MG63 (cell line): Measurements from ENCODE around the gene DUSP22. TPM values are rescaled to one million over a fixed set of nuclear protein-coding genes. Genes with fewer than 3 reads are reported as not detected.
A peak's percentile ranks its signal among the peaks of the same experiment; 100 is the strongest.

Experiments used
- DNase-seq: peaks from one replicate; pipeline ENCODE4 v3.0.0-alpha.2; 2020
- H3K27me3 ChIP-seq: fragments of 250-450 bp; sonication (Bioruptor Pico); 2 replicates; pipeline ENCODE4 v1.5.1; 2020; ENCODE audit warnings: mild to moderate bottlenecking, moderate library complexity
- H3K36me3 ChIP-seq: fragments of 250-450 bp; sonication (Bioruptor Pico); 2 replicates; pipeline ENCODE4 v1.5.1; 2020; ENCODE audit warnings: mild to moderate bottlenecking, moderate library complexity
- H3K4me3 ChIP-seq: fragments of 250-450 bp; sonication (Bioruptor Pico); 2 replicates; pipeline ENCODE4 v1.5.1; 2020; ENCODE audit warnings: mild to moderate bottlenecking, moderate library complexity
- H3K9me3 ChIP-seq: fragments of 250-450 bp; sonication (Bioruptor Pico); 2 replicates; pipeline ENCODE4 v1.5.1; 2020; ENCODE audit warnings: mild to moderate bottlenecking, moderate library complexity
- total RNA-seq: library from RNA; depleted of rRNA; stranded (reverse); fragments of >200 nt; shearing (Covaris generic); gene quantifications from 2 replicates; pipeline ENCODE4 v1.2.3, GENCODE V29; 2014; ENCODE audit warnings: low replicate concordance

The DUSP22 gene
- total RNA-seq, 1 experiment from 2014 or later = 4.5 TPM

DNA sequence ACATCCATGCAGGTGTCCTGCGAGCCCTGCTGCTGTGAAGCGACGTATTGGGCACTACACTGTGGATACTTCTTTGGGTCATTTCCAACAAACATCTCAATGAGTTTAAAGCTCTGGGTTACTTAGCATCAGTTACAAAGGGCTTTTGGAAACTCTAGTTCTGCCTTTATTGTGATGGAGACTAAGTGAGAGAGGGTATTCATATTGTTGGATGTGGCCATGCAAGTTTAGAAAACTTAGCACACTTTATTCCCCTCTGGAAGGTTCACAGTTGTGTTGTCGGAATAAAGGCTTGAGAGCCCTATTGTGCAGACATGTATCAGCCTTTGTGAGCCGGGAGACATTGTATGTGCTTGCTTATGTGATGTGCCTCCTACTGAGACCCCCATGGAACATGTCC lies 22.1 kb downstream of the DUSP22 start:
- H3K36me3 ChIP-seq = no peaks in the 10 kb centered on the region
- H3K4me3 ChIP-seq = no peak overlapping the region
- DNase-seq = no peak
- H3K9me3 ChIP-seq = no peaks in the 10 kb centered on the region
- H3K27me3 ChIP-seq = no peaks in the 10 kb centered on the region

DNA sequence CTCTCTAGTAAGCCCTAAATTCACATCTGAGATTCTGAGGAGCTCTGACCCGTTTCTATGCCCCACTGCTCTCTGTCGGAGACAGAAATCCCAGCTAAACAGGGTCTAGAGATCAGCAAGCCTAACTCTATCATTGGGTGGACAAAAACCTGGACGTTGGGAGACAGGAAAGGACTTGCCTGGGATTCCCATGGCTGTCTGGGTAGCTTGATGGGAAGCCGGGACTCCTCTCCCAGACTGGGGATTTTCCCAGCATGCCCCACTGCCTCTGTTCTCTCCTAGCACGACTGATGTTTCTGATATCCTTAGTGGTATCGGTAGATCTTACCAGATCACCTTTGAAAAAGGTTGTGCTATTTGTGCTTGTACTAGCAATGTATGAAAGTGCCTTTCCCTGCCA lies 22.9 kb downstream of the DUSP22 start:
- DNase-seq = no peak
- no peaks in the 10 kb centered on the region for H3K36me3 ChIP-seq
- H3K4me3 ChIP-seq = no peak overlapping the region
- H3K9me3 ChIP-seq = no peaks in the 10 kb centered on the region
- H3K27me3 ChIP-seq = no peaks in the 10 kb centered on the region

DNA sequence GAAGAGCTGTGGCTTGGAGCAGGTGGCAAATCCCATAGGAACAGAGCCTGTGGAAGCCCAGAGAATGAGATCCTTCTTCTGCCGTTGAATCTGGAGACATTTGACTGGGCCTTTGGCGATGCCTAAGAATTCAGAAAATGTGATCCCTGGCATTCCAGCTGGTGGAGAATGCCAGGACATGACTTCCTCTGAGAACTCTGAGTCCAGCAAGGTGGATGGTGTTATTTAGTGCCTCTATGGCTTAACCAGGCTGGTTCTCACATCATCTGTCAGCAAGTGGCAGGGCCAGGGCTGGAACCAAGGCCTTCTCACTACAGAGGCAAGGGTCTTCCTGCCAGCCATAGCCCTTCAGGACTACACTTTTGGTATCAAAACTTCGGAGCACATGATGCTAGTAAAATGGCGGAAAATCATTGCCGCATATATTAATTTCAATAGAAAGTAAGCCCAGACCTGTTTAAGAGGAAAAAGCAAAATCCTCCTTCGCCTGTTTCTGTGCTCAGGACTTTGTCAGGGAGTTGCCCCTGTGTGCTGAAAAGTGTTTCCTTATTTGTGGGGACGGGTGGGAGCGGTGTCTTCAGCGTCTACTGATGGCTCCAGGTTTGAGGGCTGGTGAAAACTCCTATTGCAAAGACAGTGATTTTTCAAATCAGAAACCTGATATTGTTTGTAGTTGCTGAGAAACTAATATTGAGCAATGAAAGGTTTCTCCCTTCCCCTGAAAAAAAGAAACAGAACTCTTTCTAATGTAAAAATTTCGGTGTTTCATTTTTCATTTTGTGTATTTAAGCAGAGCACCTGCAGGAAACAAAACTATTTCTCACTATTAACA lies 23.9 kb downstream of the DUSP22 start:
- Histone ChIP-seq H3K4me3 (no peak overlapping the region), H3K9me3 (no peaks in the 10 kb centered on the region), H3K36me3 (no peaks in the 10 kb centered on the region), H3K27me3 (no peaks in the 10 kb centered on the region)
- DNase-seq = peak; percentile 36

GRCh38 chr6:316753-317038 lies 24.4 kb downstream of the DUSP22 start:
- Histone ChIP-seq H3K27me3 (peaks cover 3% of the 10 kb centered on the region; the same call in 1 of the 2 replicates), H3K4me3 (no peak overlapping the region)

GRCh38 chr6:317060-317447 lies 24.8 kb downstream of the DUSP22 start:
- Histone ChIP-seq H3K4me3 (no peak overlapping the region), H3K36me3 (no peaks in the 10 kb centered on the region), H3K27me3 (peaks cover 3% of the 10 kb centered on the region; the same call in 1 of the 2 replicates), H3K9me3 (no peaks in the 10 kb centered on the region)
- no peak for DNase-seq

More at GRCh38 chr6:316753-317038, 24.4 kb downstream of the DUSP22 start:
- DNase-seq = no peak
- H3K36me3 ChIP-seq = no peaks in the 10 kb centered on the region
- no peaks in the 10 kb centered on the region for H3K9me3 ChIP-seq

- DNase-seq = no peak
- no peaks in the 10 kb centered on the region for H3K36me3 ChIP-seq
These were observed 25.3 kb downstream of the DUSP22 start for GRCh38 chr6:317448-318144.

GRCh38 chr6:318243-318890 lies 26.1 kb downstream of the DUSP22 start:
- H3K9me3 ChIP-seq = no peaks in the 10 kb centered on the region
- no peaks in the 10 kb centered on the region for H3K36me3 ChIP-seq
- DNase-seq = no peak
- H3K4me3 ChIP-seq = no peak overlapping the region
- H3K27me3 ChIP-seq = peaks cover 3% of the 10 kb centered on the region; the same call in 1 of the 2 replicates

More at GRCh38 chr6:317448-318144, 25.3 kb downstream of the DUSP22 start:
- Histone ChIP-seq H3K9me3 (no peaks in the 10 kb centered on the region), H3K4me3 (no peak overlapping the region), H3K27me3 (peaks cover 3% of the 10 kb centered on the region; the same call in 1 of the 2 replicates)

GRCh38 chr6:319177-320131 lies 27.2 kb downstream of the DUSP22 start:
- H3K9me3 ChIP-seq = no peaks in the 10 kb centered on the region
- DNase-seq = no peak
- H3K36me3 ChIP-seq = no peaks in the 10 kb centered on the region
- H3K27me3 ChIP-seq = peaks cover 3% of the 10 kb centered on the region; the same call in 1 of the 2 replicates
- no peak overlapping the region for H3K4me3 ChIP-seq

GRCh38 chr6:320351-321157 lies 28.3 kb downstream of the DUSP22 start:
- Histone ChIP-seq H3K27me3 (peaks cover 3% of the 10 kb centered on the region; the same call in 1 of the 2 replicates), H3K36me3 (no peaks in the 10 kb centered on the region), H3K4me3 (no peak overlapping the region), H3K9me3 (no peaks in the 10 kb centered on the region)
- DNase-seq = no peak

DNA sequence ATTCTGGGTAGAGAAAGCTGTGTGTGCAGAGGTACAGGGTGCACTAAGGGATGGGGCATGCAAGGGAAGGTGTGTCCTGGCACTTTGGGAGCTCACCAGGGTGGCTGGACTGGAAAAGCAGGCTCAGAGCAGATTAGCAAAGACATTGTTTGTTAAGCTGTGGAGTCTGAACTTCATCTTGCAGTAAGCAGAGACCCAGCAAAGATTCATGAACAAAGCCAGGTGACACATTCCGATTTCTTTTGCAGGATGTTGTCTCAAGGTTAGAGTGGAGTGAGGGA lies 28.8 kb downstream of the DUSP22 start:
- Histone ChIP-seq H3K9me3 (no peaks in the 10 kb centered on the region), H3K4me3 (no peak overlapping the region), H3K27me3 (peaks cover 3% of the 10 kb centered on the region; the same call in 1 of the 2 replicates), H3K36me3 (no peaks in the 10 kb centered on the region)
- no peak for DNase-seq

- DNase-seq = no peak
These were observed 29.4 kb downstream of the DUSP22 start for GRCh38 chr6:321536-322258.

GRCh38 chr6:322259-322930 lies 30.1 kb downstream of the DUSP22 start:
- Histone ChIP-seq H3K27me3 (peaks cover 3% of the 10 kb centered on the region; the same call in 1 of the 2 replicates), H3K36me3 (no peaks in the 10 kb centered on the region), H3K9me3 (no peaks in the 10 kb centered on the region), H3K4me3 (no peak overlapping the region)
- no peak for DNase-seq

More at GRCh38 chr6:321536-322258, 29.4 kb downstream of the DUSP22 start:
- Histone ChIP-seq H3K36me3 (no peaks in the 10 kb centered on the region), H3K27me3 (peaks cover 3% of the 10 kb centered on the region; the same call in 1 of the 2 replicates), H3K9me3 (no peaks in the 10 kb centered on the region), H3K4me3 (no peak overlapping the region)

- H3K9me3 ChIP-seq = no peaks in the 10 kb centered on the region
- H3K4me3 ChIP-seq = no peak overlapping the region
- no peaks in the 10 kb centered on the region for H3K36me3 ChIP-seq
- no peak for DNase-seq
- H3K27me3 ChIP-seq = peaks cover 3% of the 10 kb centered on the region; the same call in 1 of the 2 replicates
These were observed 30.8 kb downstream of the DUSP22 start for GRCh38 chr6:322940-323729.

DNA sequence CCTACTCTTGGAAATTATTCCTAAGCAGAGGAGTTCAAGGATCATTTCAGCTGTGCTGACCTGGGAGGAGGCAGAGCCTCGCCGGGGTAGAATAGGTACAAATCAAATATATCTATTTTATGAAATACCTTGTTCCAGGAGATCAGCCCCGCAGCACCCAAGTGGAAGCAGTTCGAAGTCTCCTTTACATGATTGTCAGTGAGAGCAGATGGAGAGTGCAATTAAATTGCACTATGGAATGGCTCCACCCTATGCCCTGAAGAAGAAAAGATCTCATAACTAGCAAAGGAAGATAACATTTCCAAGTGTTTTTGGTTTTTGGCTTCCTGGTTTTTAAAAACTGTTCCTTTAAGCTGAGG lies 31.4 kb downstream of the DUSP22 start:
- DNase-seq = no peak
- H3K36me3 ChIP-seq = no peaks in the 10 kb centered on the region
- H3K27me3 ChIP-seq = peaks cover 3% of the 10 kb centered on the region; the same call in 1 of the 2 replicates
- no peaks in the 10 kb centered on the region for H3K9me3 ChIP-seq
- H3K4me3 ChIP-seq = no peak overlapping the region
